Muscle layer of colon (tissue), 2 donors: ENCODE results near the gene XYLT1.

Source experiments
- H3K27ac ChIP-seq: one replicate; pipeline ENCODE4 v1.7.0; 2013; ENCODE audit warnings: low read depth, mild to moderate bottlenecking, low read length, moderate library complexity
- H3K27me3 ChIP-seq, 2 donors: one replicate each; pipeline ENCODE4 v1.7.0; 2013; ENCODE audit warnings: low read length in 2 of 2, mild to moderate bottlenecking in 2 of 2; ENCODE audit not compliant: insufficient read depth in 2 of 2, control insufficient read depth in 1 of 2
- H3K36me3 ChIP-seq: one replicate; pipeline ENCODE4 v1.7.0; 2013; ENCODE audit warnings: mild to moderate bottlenecking, low read length; ENCODE audit not compliant: insufficient read depth
- H3K4me1 ChIP-seq: one replicate; pipeline ENCODE4 v1.7.0; 2013; ENCODE audit warnings: mild to moderate bottlenecking, low read length; ENCODE audit not compliant: insufficient read depth
- H3K4me3 ChIP-seq, 2 donors: one replicate each; pipeline ENCODE4 v1.7.0; 2013; ENCODE audit warnings: low read length in 2 of 2, low read depth in 1 of 2, mild to moderate bottlenecking in 1 of 2, moderate library complexity in 1 of 2
- H3K9ac ChIP-seq: one replicate; pipeline ENCODE4 v1.7.0; 2013; ENCODE audit warnings: low read length
- H3K9me3 ChIP-seq: one replicate; pipeline ENCODE4 v1.7.0; 2013; ENCODE audit warnings: mild to moderate bottlenecking, low read length
- donor health status: abdominal sarcoma.
- donor health status: Adenocarcinoma of cecum.

The XYLT1 gene

GRCh38 chr16:17061326-17061725, 409.4 kb downstream of the XYLT1 start:
- Histone ChIP-seq H3K9ac (no peak overlapping the region), H3K4me3 (no peak overlapping the region), H3K27me3 (no peaks in the 10 kb centered on the region), H3K4me1 (no peaks in the 10 kb centered on the region), H3K36me3 (no peaks in the 10 kb centered on the region), H3K9me3 (peaks cover 2% of the 10 kb centered on the region), H3K27ac (no peak overlapping the region)

- no peaks in the 10 kb centered on the region for H3K36me3 ChIP-seq
- H3K4me3 ChIP-seq = no peak overlapping the region
- peaks cover 2% of the 10 kb centered on the region for H3K9me3 ChIP-seq
- H3K9ac ChIP-seq = no peak overlapping the region
- H3K27me3 ChIP-seq = no peaks in the 10 kb centered on the region
- no peak overlapping the region for H3K27ac ChIP-seq
- H3K4me1 ChIP-seq = no peaks in the 10 kb centered on the region
These were observed 412.3 kb downstream of the XYLT1 start for GRCh38 chr16:17058471-17058870.

- H3K36me3 ChIP-seq = no peaks in the 10 kb centered on the region
- peaks cover 2% of the 10 kb centered on the region for H3K9me3 ChIP-seq
- no peaks in the 10 kb centered on the region for H3K27me3 ChIP-seq
- H3K4me1 ChIP-seq = no peaks in the 10 kb centered on the region
- H3K4me3 ChIP-seq = no peak overlapping the region
- no peak overlapping the region for H3K27ac ChIP-seq
- H3K9ac ChIP-seq = no peak overlapping the region
These were observed 414.1 kb downstream of the XYLT1 start for GRCh38 chr16:17056666-17057065.

GRCh38 chr16:17053536-17054160, 417.1 kb downstream of the XYLT1 start:
- H3K9ac ChIP-seq = no peak overlapping the region
- no peaks in the 10 kb centered on the region for H3K4me1 ChIP-seq
- H3K27ac ChIP-seq = no peak overlapping the region
- H3K27me3 ChIP-seq = no peaks in the 10 kb centered on the region
- H3K4me3 ChIP-seq = no peak overlapping the region
- no peaks in the 10 kb centered on the region for H3K9me3 ChIP-seq
- H3K36me3 ChIP-seq = no peaks in the 10 kb centered on the region
